GM20000 (cell line): ENCODE measurements around the gene RHOT2.

Experiments used
- DNase-seq: peaks from one replicate; pipeline ENCODE4 v3.0.0; 2012; ENCODE audit warnings: low spot score
- TF ChIP-seq, protein P1 (sequence below): IDR thresholded peaks from 2 replicates; pipeline ENCODE4 v1.5.1; 2012; ENCODE audit warnings: mild to moderate bottlenecking, control low read depth; ENCODE audit errors: extremely low read depth, missing control alignments

RHOT2 gene

DNA sequence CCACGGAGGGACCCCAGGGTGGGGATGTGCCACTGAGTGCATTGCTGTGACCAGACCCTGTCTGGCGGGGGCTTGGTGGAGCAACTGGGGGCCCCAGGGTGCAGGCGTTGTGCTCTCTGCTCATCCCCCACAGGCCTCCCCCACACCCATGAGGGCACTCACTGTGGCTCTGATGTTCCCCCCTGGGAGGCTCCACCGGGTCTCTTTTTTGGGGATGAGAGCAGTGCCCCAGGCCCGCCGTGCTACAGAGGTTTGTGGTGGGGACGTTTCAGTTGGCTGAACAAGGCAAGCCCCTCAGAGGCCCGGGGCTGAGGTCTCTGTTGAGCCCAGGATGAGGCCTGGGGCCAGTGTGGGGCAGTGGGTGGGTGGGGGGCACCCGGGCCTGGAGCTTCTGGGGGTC lies 55.8 kb downstream of the RHOT2 start:
- no peak for DNase-seq
- TF ChIP-seq, protein P1, sequence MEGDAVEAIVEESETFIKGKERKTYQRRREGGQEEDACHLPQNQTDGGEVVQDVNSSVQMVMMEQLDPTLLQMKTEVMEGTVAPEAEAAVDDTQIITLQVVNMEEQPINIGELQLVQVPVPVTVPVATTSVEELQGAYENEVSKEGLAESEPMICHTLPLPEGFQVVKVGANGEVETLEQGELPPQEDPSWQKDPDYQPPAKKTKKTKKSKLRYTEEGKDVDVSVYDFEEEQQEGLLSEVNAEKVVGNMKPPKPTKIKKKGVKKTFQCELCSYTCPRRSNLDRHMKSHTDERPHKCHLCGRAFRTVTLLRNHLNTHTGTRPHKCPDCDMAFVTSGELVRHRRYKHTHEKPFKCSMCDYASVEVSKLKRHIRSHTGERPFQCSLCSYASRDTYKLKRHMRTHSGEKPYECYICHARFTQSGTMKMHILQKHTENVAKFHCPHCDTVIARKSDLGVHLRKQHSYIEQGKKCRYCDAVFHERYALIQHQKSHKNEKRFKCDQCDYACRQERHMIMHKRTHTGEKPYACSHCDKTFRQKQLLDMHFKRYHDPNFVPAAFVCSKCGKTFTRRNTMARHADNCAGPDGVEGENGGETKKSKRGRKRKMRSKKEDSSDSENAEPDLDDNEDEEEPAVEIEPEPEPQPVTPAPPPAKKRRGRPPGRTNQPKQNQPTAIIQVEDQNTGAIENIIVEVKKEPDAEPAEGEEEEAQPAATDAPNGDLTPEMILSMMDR: no peak
